Fibroblast of gingiva (primary cell): ENCODE measurements around the gene KCNT1.

Experiments used
- DNase-seq: peaks from one replicate; pipeline ENCODE4 v3.0.0-alpha.2; 2011; ENCODE audit warnings: low read depth

The KCNT1 gene

GRCh38 chr9:135822374-135822755 is 120.4 kb downstream of the KCNT1 start:
- DNase-seq = no peak

- DNase-seq = no peak
Measured at GRCh38 chr9:135823036-135823435, 121.1 kb downstream of the KCNT1 start.

GRCh38 chr9:135825435-135826187 is 123.6 kb downstream of the KCNT1 start:
- no peak for DNase-seq

GRCh38 chr9:135826188-135826545 is 124.2 kb downstream of the KCNT1 start:
- DNase-seq = no peak

- no peak for DNase-seq
Measured at GRCh38 chr9:135827301-135827700, 125.3 kb downstream of the KCNT1 start.

- DNase-seq = no peak
Measured at GRCh38 chr9:135827866-135828580, 126.0 kb downstream of the KCNT1 start.

GRCh38 chr9:135828656-135829055 is 126.7 kb downstream of the KCNT1 start:
- DNase-seq = no peak

GRCh38 chr9:135830496-135830895 is 128.5 kb downstream of the KCNT1 start:
- no peak for DNase-seq

- no peak for DNase-seq
Measured at GRCh38 chr9:135833864-135834263, 131.9 kb downstream of the KCNT1 start.

- no peak for DNase-seq
Measured at GRCh38 chr9:135835131-135835530, 133.1 kb downstream of the KCNT1 start.

GRCh38 chr9:135839516-135839915 is 137.5 kb downstream of the KCNT1 start:
- DNase-seq = no peak

- DNase-seq = no peak
Measured at GRCh38 chr9:135840107-135840506, 138.1 kb downstream of the KCNT1 start.

- no peak for DNase-seq
Measured at GRCh38 chr9:135840539-135840938, 138.6 kb downstream of the KCNT1 start.
